Gastroesophageal sphincter (tissue), 3 donors: ENCODE data around the gene HOXB4.

Source experiments
- POLR2A ChIP-seq, 2 donors: fragments of 450-650 bp; IDR thresholded peaks; one replicate each; pipeline ENCODE4 v1.6.1; 2017; ENCODE audit warnings: antibody characterized with exemption in 2 of 2, mild to moderate bottlenecking in 2 of 2, moderate library complexity in 1 of 2
- POLR2AphosphoS5 ChIP-seq: sonication (generic); formaldehyde crosslinking; IDR thresholded peaks from one replicate; pipeline ENCODE4 v1.6.1; 2017; ENCODE audit warnings: antibody characterized with exemption
- TF ChIP-seq, protein P1 (sequence below), 4 experiments: fragments of 200-600 bp in 2 of 4; fragments of 450-650 bp in 2 of 4; sonication (generic) in 1 of 4; IDR thresholded peaks; one replicate each; pipeline ENCODE4 v1.5.1; 2017 to 2019; ENCODE audit warnings: antibody characterized with exemption in 4 of 4, mild to moderate bottlenecking in 2 of 4, moderate library complexity in 2 of 4

DNA sequence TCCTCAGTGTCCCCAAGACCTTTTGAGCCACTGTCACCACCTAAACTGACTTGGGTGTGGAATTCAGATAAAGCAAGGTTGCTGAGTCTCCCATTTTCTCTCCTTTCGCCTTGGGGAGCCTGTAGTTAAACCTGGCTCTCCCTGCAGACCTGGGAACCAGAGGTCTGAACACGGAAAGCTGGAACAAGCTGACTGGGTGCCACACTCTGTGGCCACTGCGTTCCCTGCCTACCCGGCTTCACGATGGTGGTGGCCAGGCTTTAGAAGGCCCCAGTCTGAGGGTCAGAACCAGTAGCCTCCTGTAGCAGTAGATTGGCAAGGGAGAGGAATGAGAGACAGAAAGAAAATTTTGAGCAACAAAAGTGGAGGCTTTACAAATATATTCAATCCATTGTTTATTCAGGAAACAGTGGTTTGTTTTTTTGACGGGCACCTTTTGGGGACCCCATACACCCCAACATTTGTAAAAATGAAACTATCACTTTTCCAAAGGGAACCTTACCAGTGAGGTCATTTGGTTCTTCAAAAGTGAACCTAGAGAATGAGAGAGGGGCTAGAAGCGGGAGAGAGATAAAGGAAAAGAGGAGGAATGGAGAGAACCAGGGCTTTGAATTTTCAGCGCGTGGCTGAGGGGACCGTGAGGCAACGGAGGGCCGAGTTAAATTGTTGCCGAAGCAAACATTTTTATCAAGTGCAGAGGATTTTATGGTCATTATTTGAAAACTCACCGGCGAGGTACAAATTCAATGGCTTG lies 38.7 kb upstream of the HOXB4 start:
- TF ChIP-seq, protein P1, sequence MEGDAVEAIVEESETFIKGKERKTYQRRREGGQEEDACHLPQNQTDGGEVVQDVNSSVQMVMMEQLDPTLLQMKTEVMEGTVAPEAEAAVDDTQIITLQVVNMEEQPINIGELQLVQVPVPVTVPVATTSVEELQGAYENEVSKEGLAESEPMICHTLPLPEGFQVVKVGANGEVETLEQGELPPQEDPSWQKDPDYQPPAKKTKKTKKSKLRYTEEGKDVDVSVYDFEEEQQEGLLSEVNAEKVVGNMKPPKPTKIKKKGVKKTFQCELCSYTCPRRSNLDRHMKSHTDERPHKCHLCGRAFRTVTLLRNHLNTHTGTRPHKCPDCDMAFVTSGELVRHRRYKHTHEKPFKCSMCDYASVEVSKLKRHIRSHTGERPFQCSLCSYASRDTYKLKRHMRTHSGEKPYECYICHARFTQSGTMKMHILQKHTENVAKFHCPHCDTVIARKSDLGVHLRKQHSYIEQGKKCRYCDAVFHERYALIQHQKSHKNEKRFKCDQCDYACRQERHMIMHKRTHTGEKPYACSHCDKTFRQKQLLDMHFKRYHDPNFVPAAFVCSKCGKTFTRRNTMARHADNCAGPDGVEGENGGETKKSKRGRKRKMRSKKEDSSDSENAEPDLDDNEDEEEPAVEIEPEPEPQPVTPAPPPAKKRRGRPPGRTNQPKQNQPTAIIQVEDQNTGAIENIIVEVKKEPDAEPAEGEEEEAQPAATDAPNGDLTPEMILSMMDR (IDR thresholded peaks at IDR 0.05), result no peak
- TF ChIP-seq POLR2A (IDR thresholded peaks at IDR 0.05), result no peak
- no peak for TF ChIP-seq POLR2AphosphoS5
